GM12878 (cell line): ENCODE measurements around the gene SMG9. TPM values are rescaled to one million over a fixed set of nuclear protein-coding genes. Genes with fewer than 3 reads are reported as not detected.
A peak's percentile ranks its signal among the peaks of the same experiment; 100 is the strongest.

Experiments
- ATAC-seq: fragments of 200-7000 bp; cut with Tn5 transposase; 3 replicates; pipeline ENCODE4 v1.9.1; 2020; ENCODE audit warnings: mild to moderate bottlenecking, moderate library complexity
- BruUV-seq: library from RNA; stranded (reverse); fragments of 400-500 nt; replicated peaks from 2 replicates; lab custom pipeline; 2021; lab: Mats Ljungman, UMichigan
- CTCF ChIA-PET: fragments of 300-600 bp; sonication (Branson Sonifier 250); formaldehyde crosslinking; extraction: SDS; loops from one replicate; lab custom pipeline; 2021; ENCODE audit warnings: inconsistent platforms; lab: Yijun Ruan, JAX
- POLR2A ChIA-PET: fragments of 350-600 bp; formaldehyde crosslinking; extraction: SDS; loops from one replicate; lab custom pipeline; 2021; ENCODE audit warnings: inconsistent platforms; lab: Charles Lee
- RAD21 ChIA-PET: fragments of 300-600 bp; sonication (Branson Sonifier 250); formaldehyde crosslinking; loops from one replicate; lab custom pipeline; 2023; ENCODE audit warnings: antibody characterized with exemption; ENCODE audit not compliant: unreplicated experiment; lab: Charles Lee
- SMC1A ChIA-PET: fragments of 300-600 bp; sonication (Branson Sonifier 250); formaldehyde crosslinking; loops from one replicate; lab custom pipeline; 2023; ENCODE audit not compliant: unreplicated experiment, uncharacterized antibody; lab: Charles Lee
- DNase-seq: peaks from one replicate; pipeline ENCODE4 v3.0.0-alpha.2; 2011; ENCODE audit warnings: low read depth, low spot score
- FAIRE-seq: peaks from 3 replicates; lab custom pipeline; 2011; peaks lifted over from hg19 to GRCh38; lab: Jason Lieb, UNC
- H2AFZ ChIP-seq: 2 replicates; pipeline ENCODE4 v1.6.0; 2011; ENCODE audit warnings: low read depth, low read length, control low read depth; ENCODE audit not compliant: control insufficient read depth
- H3K27ac ChIP-seq: 2 replicates; pipeline ENCODE4 v1.5.1; 2011; ENCODE audit warnings: control low read depth; ENCODE audit not compliant: control insufficient read depth, insufficient read depth
- H3K27me3 ChIP-seq, 2 experiments: replicated peaks in 1 of 2; 2 replicates each; pipeline versions ENCODE4 v1.6.0 to v1.6.1; 2011; ENCODE audit warnings: low read length in 1 of 2; ENCODE audit not compliant: control insufficient read depth in 2 of 2, insufficient read depth in 2 of 2
- H3K36me3 ChIP-seq, 2 experiments: 2 replicates each; pipeline ENCODE4 v1.5.1; 2011; ENCODE audit warnings: low read length in 1 of 2; ENCODE audit not compliant: control insufficient read depth in 2 of 2, insufficient read depth in 2 of 2
- H3K4me1 ChIP-seq: 2 replicates; pipeline ENCODE4 v1.6.1; 2011; ENCODE audit warnings: mild to moderate bottlenecking, low read length, moderate library complexity, mixed read lengths; ENCODE audit not compliant: control insufficient read depth, insufficient read depth
- H3K4me2 ChIP-seq: 2 replicates; pipeline ENCODE4 v1.6.0; 2011; ENCODE audit warnings: control low read depth; ENCODE audit not compliant: control insufficient read depth, insufficient read depth
- H3K4me3 ChIP-seq: fragments of 200-600 bp; sonication (generic); 2 replicates; pipeline ENCODE4 v1.5.1; 2016
- H3K79me2 ChIP-seq: 2 replicates; pipeline ENCODE4 v1.6.0; 2011; ENCODE audit warnings: low read length; ENCODE audit not compliant: control insufficient read depth, insufficient read depth
- H3K9ac ChIP-seq: 2 replicates; pipeline ENCODE4 v1.8.0; 2011; ENCODE audit warnings: low read length, control low read depth, mixed read lengths; ENCODE audit not compliant: control insufficient read depth, insufficient read depth
- H3K9me3 ChIP-seq: replicated peaks from 3 replicates; pipeline ENCODE4 v1.5.1; 2011; ENCODE audit warnings: mild to moderate bottlenecking, low read length; ENCODE audit not compliant: control insufficient read depth, insufficient read depth
- H4K20me1 ChIP-seq: 2 replicates; pipeline ENCODE4 v1.6.0; 2011; ENCODE audit not compliant: control insufficient read depth, insufficient read depth
- SRF ChIP-seq, 2 experiments: IDR thresholded peaks; 2 replicates each; pipeline ENCODE4 v1.6.1; 2011; ENCODE audit warnings: low read depth in 2 of 2, low read length in 2 of 2, mild to moderate bottlenecking in 1 of 2, moderate library complexity in 1 of 2
- WGBS: methylation state at CpG from one replicate; pipeline ENCODE4 v1.1.6; 2016; ENCODE audit warnings: low lambda C conversion rate; ENCODE audit not compliant: insufficient replicate concordance, insufficient coverage; ENCODE audit errors: missing lambda C conversion rate; 5-methylcytosine and 5-hydroxymethylcytosine counted together
- in situ Hi-C: fragments of 300-500 bp; cut with MboI; formaldehyde crosslinking; loops from 9 replicates; pipeline ENCODE4 v1.14.3; 2018; ENCODE audit warnings: mixed read lengths
- intact Hi-C: fragments of 100-400 bp; cut with micrococcal nuclease; formaldehyde crosslinking; loops from one replicate; pipeline ENCODE4 v1.14.2; 2022; ENCODE audit not compliant: unreplicated experiment
- polyA plus RNA-seq, 11 experiments: library from polyadenylated mRNA; depleted of rRNA in 4 of 11; unstranded in 6 of 11; stranded (reverse) in 5 of 11; fragments of >200 nt; fragmentation: Nextera tagmentation in 4 of 11; fragmentation: Illumina TruSeq in 1 of 11; extraction: Ambion mirVana in 4 of 11; extraction: Trizol in 1 of 11; gene quantifications; 1 replicate in 1 of 11; 2 replicates in 10 of 11; pipeline versions ENCODE4 v1.2.1 to v1.2.3, GENCODE V29; 2011 to 2016; ENCODE audit warnings: inconsistent platforms in 2 of 11, missing spikeins in 2 of 11, low read depth in 1 of 11
- total RNA-seq, 4 experiments: library from RNA; depleted of rRNA in 3 of 4; stranded (reverse); fragments of >200 nt in 3 of 4; fragmentation: Illumina TruSeq in 1 of 4; extraction: Trizol in 1 of 4; gene quantifications; 2 replicates each; pipeline versions ENCODE4 v1.2.1 to v1.2.3, GENCODE V29; 2013 to 2021
- TF ChIP-seq, protein P1 (sequence below): IDR thresholded peaks from 2 replicates; pipeline ENCODE4 v1.6.1; 2011; ENCODE audit warnings: mild to moderate bottlenecking, low read depth, low read length, moderate library complexity; ENCODE audit not compliant: insufficient replicate concordance
- TF ChIP-seq, protein P2 (sequence below): fragments of 450-650 bp; conservative IDR thresholded peaks from 2 replicates; pipeline ENCODE4 v1.6.1; 2017; ENCODE audit warnings: mild to moderate bottlenecking, moderate library complexity

The SMG9 gene
- total and polyA plus RNA-seq, 10 of the 15 experiments (the other 5 are each of a cell fraction or from before 2014, with no cell fraction given), result 0.69 to 52.2 (median 28.1) TPM

DNA sequence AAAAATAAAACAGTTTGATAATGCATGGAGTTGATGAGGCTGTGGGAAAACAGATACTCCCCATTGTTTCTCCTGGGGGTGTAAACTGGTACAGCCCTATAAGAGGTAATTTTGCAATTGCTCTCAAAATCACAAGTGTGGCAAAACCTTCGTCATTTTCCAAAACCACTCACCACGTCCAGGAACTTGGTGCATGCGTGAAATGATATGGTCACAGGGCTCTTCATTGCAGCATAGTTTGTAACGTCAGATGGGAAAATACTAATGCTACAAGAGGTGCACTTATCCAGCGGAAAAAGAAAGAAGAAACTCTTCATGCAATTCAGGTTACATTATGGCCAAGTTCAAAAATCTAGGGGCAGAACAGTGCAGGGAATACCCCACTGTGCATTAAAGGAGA lies 72.9 kb downstream of the SMG9 start (continued):
- TF ChIP-seq, protein P1, sequence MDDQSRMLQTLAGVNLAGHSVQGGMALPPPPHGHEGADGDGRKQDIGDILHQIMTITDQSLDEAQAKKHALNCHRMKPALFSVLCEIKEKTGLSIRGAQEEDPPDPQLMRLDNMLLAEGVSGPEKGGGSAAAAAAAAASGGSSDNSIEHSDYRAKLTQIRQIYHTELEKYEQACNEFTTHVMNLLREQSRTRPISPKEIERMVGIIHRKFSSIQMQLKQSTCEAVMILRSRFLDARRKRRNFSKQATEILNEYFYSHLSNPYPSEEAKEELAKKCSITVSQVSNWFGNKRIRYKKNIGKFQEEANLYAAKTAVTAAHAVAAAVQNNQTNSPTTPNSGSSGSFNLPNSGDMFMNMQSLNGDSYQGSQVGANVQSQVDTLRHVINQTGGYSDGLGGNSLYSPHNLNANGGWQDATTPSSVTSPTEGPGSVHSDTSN, result no peak

DNA sequence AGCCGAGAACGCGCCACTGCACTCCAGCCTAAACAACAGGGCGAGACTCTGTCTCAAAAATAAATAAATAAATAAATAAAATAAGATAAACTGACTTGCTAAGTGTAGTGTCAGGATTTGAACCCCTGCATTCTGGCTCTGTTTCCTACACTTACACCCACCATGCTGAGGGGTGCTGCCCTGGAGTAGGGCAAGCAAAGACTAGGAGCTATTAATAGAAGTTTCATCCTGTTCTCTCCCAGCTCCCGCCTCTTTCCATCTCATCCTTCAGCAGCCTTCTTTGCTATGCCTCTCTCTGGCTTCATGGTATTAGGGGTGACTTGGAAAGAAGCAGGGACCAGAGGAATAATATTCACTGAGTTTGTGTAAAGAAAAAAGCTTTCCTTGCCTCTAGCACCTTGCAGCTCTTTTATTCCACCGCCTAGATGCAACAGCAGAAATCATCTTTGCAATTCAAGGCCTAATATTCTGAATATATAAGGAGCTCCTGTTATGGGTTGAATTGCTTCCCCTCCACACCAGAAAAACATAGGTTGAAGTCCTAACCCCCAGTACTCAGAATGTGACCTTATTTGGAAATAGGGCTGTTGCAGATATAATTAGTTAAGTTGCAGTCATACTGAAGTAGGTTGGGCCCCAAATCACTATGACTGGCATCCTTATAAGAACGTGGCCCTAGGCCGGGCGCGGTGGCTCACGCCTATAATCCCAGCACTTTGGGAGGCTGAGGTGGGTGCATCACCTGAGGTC lies 76.1 kb downstream of the SMG9 start:
- ChIA-PET CTCF (interaction anchor here (1.2 to 3.2 kb wide), 4 partner anchors 9 to 63 kb away, joined by 3 to 19 read pairs (median 6); partner anchors contain the start of gene PLAUR), RAD21 (interaction anchor here (1.1 kb wide), 1 partner anchor 131 kb away, joined by 4 read pairs; no protein-coding TSS in a partner anchor), SMC1A (interaction anchor here (0.8 to 1.2 kb wide), 2 partner anchors 8 to 131 kb away, joined by 3 read pairs; no protein-coding TSS in a partner anchor), POLR2A (interaction anchor here (1.9 kb wide), 1 partner anchor 10 kb away, joined by 5 read pairs; no protein-coding TSS in a partner anchor)
- in situ Hi-C loops (no loop called here), intact Hi-C loops (no loop called here)
- Histone ChIP-seq H3K36me3 (no peaks in the 10 kb centered on the region), H3K27ac (no peak overlapping the region), H3K9me3 (no peaks in the 10 kb centered on the region), H2AFZ (no peak overlapping the region), H4K20me1 (no peaks in the 10 kb centered on the region), H3K4me1 (peaks cover 15% of the 10 kb centered on the region), H3K4me2 (no peak overlapping the region), H3K27me3 (no peaks in the 10 kb centered on the region), H3K79me2 (no peaks in the 10 kb centered on the region), H3K4me3 (no peak overlapping the region), H3K9ac (no peak overlapping the region)
- 67% methylated on average over 11 of the region's 11 CpGs for WGBS
- peak in 1 of 2 experiments; percentile 72; a peak in 1 of 4 replicates for TF ChIP-seq SRF (IDR thresholded peaks at IDR 0.05; ENCODE audit: low read depth in 2 of 2, low read length in 2 of 2)
- TF ChIP-seq, protein P2, sequence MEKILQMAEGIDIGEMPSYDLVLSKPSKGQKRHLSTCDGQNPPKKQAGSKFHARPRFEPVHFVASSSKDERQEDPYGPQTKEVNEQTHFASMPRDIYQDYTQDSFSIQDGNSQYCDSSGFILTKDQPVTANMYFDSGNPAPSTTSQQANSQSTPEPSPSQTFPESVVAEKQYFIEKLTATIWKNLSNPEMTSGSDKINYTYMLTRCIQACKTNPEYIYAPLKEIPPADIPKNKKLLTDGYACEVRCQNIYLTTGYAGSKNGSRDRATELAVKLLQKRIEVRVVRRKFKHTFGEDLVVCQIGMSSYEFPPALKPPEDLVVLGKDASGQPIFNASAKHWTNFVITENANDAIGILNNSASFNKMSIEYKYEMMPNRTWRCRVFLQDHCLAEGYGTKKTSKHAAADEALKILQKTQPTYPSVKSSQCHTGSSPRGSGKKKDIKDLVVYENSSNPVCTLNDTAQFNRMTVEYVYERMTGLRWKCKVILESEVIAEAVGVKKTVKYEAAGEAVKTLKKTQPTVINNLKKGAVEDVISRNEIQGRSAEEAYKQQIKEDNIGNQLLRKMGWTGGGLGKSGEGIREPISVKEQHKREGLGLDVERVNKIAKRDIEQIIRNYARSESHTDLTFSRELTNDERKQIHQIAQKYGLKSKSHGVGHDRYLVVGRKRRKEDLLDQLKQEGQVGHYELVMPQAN, result no peak
- BruUV-seq, result no TSS peak
- ATAC-seq (0 out of 3 replicates have a peak, but pooled peaks have one; percentile 17), DNase-seq (no peak), FAIRE-seq (no peak)

Other genes with a start within 250 kb of the SMG9 start
Only the 7 nearest of the 19 such genes appear.
- gene CADM4, start 115.1 kb downstream of the SMG9 start, total RNA-seq (2014; rRNA removed), result 0.05 and 0.11 TPM in 2 replicates
- gene CADM4, start 115.1 kb downstream of the SMG9 start, total RNA-seq (2014; rRNA removed; fragmentation: Illumina TruSeq; extraction: Trizol), result 0.09 TPM in 1 of 2 replicates, not detected in the other
- gene CADM4, start 115.1 kb downstream of the SMG9 start, total RNA-seq (2021), result 0.11 TPM in 1 of 2 replicates, not detected in the other
- not detected in 2 replicates for gene CADM4, start 115.1 kb downstream of the SMG9 start, polyA plus RNA-seq (2011; rRNA removed)
- 0.04 TPM in 1 of 2 replicates, not detected in the other for gene CADM4, start 115.1 kb downstream of the SMG9 start, polyA plus RNA-seq (2014; fragmentation: Illumina TruSeq; extraction: Trizol)
- gene CADM4, start 115.1 kb downstream of the SMG9 start, polyA plus RNA-seq (2014; fragmentation: Nextera tagmentation; extraction: Ambion mirVana), result not detected
- gene CADM4, start 115.1 kb downstream of the SMG9 start, polyA plus RNA-seq (2014; rRNA removed), result 0.06 TPM in 1 of 2 replicates, not detected in the other
- under 1 TPM; 0.08 to 0.12 TPM for gene CADM4, start 115.1 kb downstream of the SMG9 start, polyA plus RNA-seq (2016; fragmentation: Nextera tagmentation; extraction: Ambion mirVana)
- gene PLAUR, start 84.8 kb downstream of the SMG9 start, total RNA-seq (2014; rRNA removed), result 19.3 and 21.6 TPM in 2 replicates
- gene PLAUR, start 84.8 kb downstream of the SMG9 start, total RNA-seq (2014; rRNA removed; fragmentation: Illumina TruSeq; extraction: Trizol), result 9.4 and 10.5 TPM in 2 replicates
- 10.6 and 15.3 TPM in 2 replicates for gene PLAUR, start 84.8 kb downstream of the SMG9 start, total RNA-seq (2021)
- gene PLAUR, start 84.8 kb downstream of the SMG9 start, polyA plus RNA-seq (2011; rRNA removed), result 3.3 and 7.4 TPM in 2 replicates
- gene PLAUR, start 84.8 kb downstream of the SMG9 start, polyA plus RNA-seq (2014; fragmentation: Illumina TruSeq; extraction: Trizol), result 6.5 and 10.5 TPM in 2 replicates
- gene PLAUR, start 84.8 kb downstream of the SMG9 start, polyA plus RNA-seq (2014; fragmentation: Nextera tagmentation; extraction: Ambion mirVana), result 1 to 10 TPM; 6.5 to 6.7 TPM
- 10.9 and 14.4 TPM in 2 replicates for gene PLAUR, start 84.8 kb downstream of the SMG9 start, polyA plus RNA-seq (2014; rRNA removed)
- 1 to 10 TPM; 8.8 to 10.0 TPM for gene PLAUR, start 84.8 kb downstream of the SMG9 start, polyA plus RNA-seq (2016; fragmentation: Nextera tagmentation; extraction: Ambion mirVana)
- not detected in 2 replicates for gene IRGC, start 38.9 kb downstream of the SMG9 start, total RNA-seq (2014; rRNA removed)
- not detected in 2 replicates for gene IRGC, start 38.9 kb downstream of the SMG9 start, total RNA-seq (2014; rRNA removed; fragmentation: Illumina TruSeq; extraction: Trizol)
- gene IRGC, start 38.9 kb downstream of the SMG9 start, total RNA-seq (2021), result not detected in 2 replicates
- gene IRGC, start 38.9 kb downstream of the SMG9 start, polyA plus RNA-seq (2011; rRNA removed), result not detected in 2 replicates
- gene IRGC, start 38.9 kb downstream of the SMG9 start, polyA plus RNA-seq (2014; fragmentation: Illumina TruSeq; extraction: Trizol), result not detected in 2 replicates
- under 1 TPM in 1 of 2 experiments, not detected in 1; 0.04 TPM for gene IRGC, start 38.9 kb downstream of the SMG9 start, polyA plus RNA-seq (2014; fragmentation: Nextera tagmentation; extraction: Ambion mirVana)
- not detected in 2 replicates for gene IRGC, start 38.9 kb downstream of the SMG9 start, polyA plus RNA-seq (2014; rRNA removed)
- not detected for gene IRGC, start 38.9 kb downstream of the SMG9 start, polyA plus RNA-seq (2016; fragmentation: Nextera tagmentation; extraction: Ambion mirVana)
- gene KCNN4, start 26.0 kb upstream of the SMG9 start, total RNA-seq (2014; rRNA removed), result 87.6 and 97.0 TPM in 2 replicates
- gene KCNN4, start 26.0 kb upstream of the SMG9 start, total RNA-seq (2014; rRNA removed; fragmentation: Illumina TruSeq; extraction: Trizol), result 52.9 and 53.6 TPM in 2 replicates
- 92.0 and 92.4 TPM in 2 replicates for gene KCNN4, start 26.0 kb upstream of the SMG9 start, total RNA-seq (2021)
- 39.5 and 70.5 TPM in 2 replicates for gene KCNN4, start 26.0 kb upstream of the SMG9 start, polyA plus RNA-seq (2011; rRNA removed)
- 15.6 and 62.7 TPM in 2 replicates for gene KCNN4, start 26.0 kb upstream of the SMG9 start, polyA plus RNA-seq (2014; fragmentation: Illumina TruSeq; extraction: Trizol)
- 1 to 10 TPM; 1.4 to 6.3 TPM for gene KCNN4, start 26.0 kb upstream of the SMG9 start, polyA plus RNA-seq (2014; fragmentation: Nextera tagmentation; extraction: Ambion mirVana)
- gene KCNN4, start 26.0 kb upstream of the SMG9 start, polyA plus RNA-seq (2014; rRNA removed), result 112 and 132 TPM in 2 replicates
- gene KCNN4, start 26.0 kb upstream of the SMG9 start, polyA plus RNA-seq (2016; fragmentation: Nextera tagmentation; extraction: Ambion mirVana), result 10 to 100 TPM; 85.3 to 93.9 TPM
- gene LYPD5, start 47.5 kb upstream of the SMG9 start, total RNA-seq (2014; rRNA removed), result 0.76 and 1.4 TPM in 2 replicates
- 0.37 and 0.40 TPM in 2 replicates for gene LYPD5, start 47.5 kb upstream of the SMG9 start, total RNA-seq (2014; rRNA removed; fragmentation: Illumina TruSeq; extraction: Trizol)
- 0.69 and 1.5 TPM in 2 replicates for gene LYPD5, start 47.5 kb upstream of the SMG9 start, total RNA-seq (2021)
- 0.04 and 0.09 TPM in 2 replicates for gene LYPD5, start 47.5 kb upstream of the SMG9 start, polyA plus RNA-seq (2011; rRNA removed)
- gene LYPD5, start 47.5 kb upstream of the SMG9 start, polyA plus RNA-seq (2014; fragmentation: Illumina TruSeq; extraction: Trizol), result 0.56 and 0.62 TPM in 2 replicates
- gene LYPD5, start 47.5 kb upstream of the SMG9 start, polyA plus RNA-seq (2014; fragmentation: Nextera tagmentation; extraction: Ambion mirVana), result under 1 TPM in 1 of 2 experiments, not detected in 1; 0.24 TPM
- gene LYPD5, start 47.5 kb upstream of the SMG9 start, polyA plus RNA-seq (2014; rRNA removed), result 2.0 and 2.2 TPM in 2 replicates
- 1 to 10 TPM; 1.1 to 1.5 TPM for gene LYPD5, start 47.5 kb upstream of the SMG9 start, polyA plus RNA-seq (2016; fragmentation: Nextera tagmentation; extraction: Ambion mirVana)
- 4.3 and 4.9 TPM in 2 replicates for gene ZNF283, start 72.4 kb upstream of the SMG9 start, total RNA-seq (2014; rRNA removed)
- 7.8 and 7.9 TPM in 2 replicates for gene ZNF283, start 72.4 kb upstream of the SMG9 start, total RNA-seq (2014; rRNA removed; fragmentation: Illumina TruSeq; extraction: Trizol)
- 5.1 and 5.4 TPM in 2 replicates for gene ZNF283, start 72.4 kb upstream of the SMG9 start, total RNA-seq (2021)
- gene ZNF283, start 72.4 kb upstream of the SMG9 start, polyA plus RNA-seq (2011; rRNA removed), result 5.6 and 11.4 TPM in 2 replicates
- 3.0 and 6.7 TPM in 2 replicates for gene ZNF283, start 72.4 kb upstream of the SMG9 start, polyA plus RNA-seq (2014; fragmentation: Illumina TruSeq; extraction: Trizol)
- 1 to 10 TPM; 2.2 to 2.4 TPM for gene ZNF283, start 72.4 kb upstream of the SMG9 start, polyA plus RNA-seq (2014; fragmentation: Nextera tagmentation; extraction: Ambion mirVana)
- gene ZNF283, start 72.4 kb upstream of the SMG9 start, polyA plus RNA-seq (2014; rRNA removed), result 3.1 and 3.8 TPM in 2 replicates
- gene ZNF283, start 72.4 kb upstream of the SMG9 start, polyA plus RNA-seq (2016; fragmentation: Nextera tagmentation; extraction: Ambion mirVana), result 1 to 10 TPM; 3.0 to 3.6 TPM
- gene ZNF404, start 129.0 kb upstream of the SMG9 start, total RNA-seq (2014; rRNA removed), result 0.11 and 0.38 TPM in 2 replicates
- gene ZNF404, start 129.0 kb upstream of the SMG9 start, total RNA-seq (2014; rRNA removed; fragmentation: Illumina TruSeq; extraction: Trizol), result 0.72 and 1.0 TPM in 2 replicates
- gene ZNF404, start 129.0 kb upstream of the SMG9 start, total RNA-seq (2021), result 0.36 and 0.64 TPM in 2 replicates
- 2.3 and 5.5 TPM in 2 replicates for gene ZNF404, start 129.0 kb upstream of the SMG9 start, polyA plus RNA-seq (2011; rRNA removed)
- gene ZNF404, start 129.0 kb upstream of the SMG9 start, polyA plus RNA-seq (2014; fragmentation: Illumina TruSeq; extraction: Trizol), result 1.2 and 1.5 TPM in 2 replicates
- gene ZNF404, start 129.0 kb upstream of the SMG9 start, polyA plus RNA-seq (2014; fragmentation: Nextera tagmentation; extraction: Ambion mirVana), result under 1 TPM; 0.31 to 0.42 TPM
- 0.18 and 0.63 TPM in 2 replicates for gene ZNF404, start 129.0 kb upstream of the SMG9 start, polyA plus RNA-seq (2014; rRNA removed)
- gene ZNF404, start 129.0 kb upstream of the SMG9 start, polyA plus RNA-seq (2016; fragmentation: Nextera tagmentation; extraction: Ambion mirVana), result under 1 TPM in 1 of 2 experiments, not detected in 1; 0.68 TPM